Right lobe of liver (tissue), 4 donors: ENCODE data around the gene MICOS13.

ENCODE experiments used
- POLR2A ChIP-seq: fragments of 450-650 bp; IDR thresholded peaks from one replicate; pipeline ENCODE4 v1.6.1; 2017; ENCODE audit warnings: antibody characterized with exemption, mild to moderate bottlenecking
- TF ChIP-seq, protein P1 (sequence below), 4 donors: fragments of 200-600 bp in 3 of 4; fragments of 450-650 bp in 1 of 4; IDR thresholded peaks; one replicate each; pipeline versions ENCODE4 v1.5.1 to v1.8.0; 2016 to 2022; ENCODE audit warnings: antibody characterized with exemption in 4 of 4, mild to moderate bottlenecking in 2 of 4
- donor health status: DM: no; HTN: no; CAD: no.
- donor health status: DM: no; HTN: no; CAD: no.
- donor health status: DM: no; HTN: yes; CAD: no.

DNA sequence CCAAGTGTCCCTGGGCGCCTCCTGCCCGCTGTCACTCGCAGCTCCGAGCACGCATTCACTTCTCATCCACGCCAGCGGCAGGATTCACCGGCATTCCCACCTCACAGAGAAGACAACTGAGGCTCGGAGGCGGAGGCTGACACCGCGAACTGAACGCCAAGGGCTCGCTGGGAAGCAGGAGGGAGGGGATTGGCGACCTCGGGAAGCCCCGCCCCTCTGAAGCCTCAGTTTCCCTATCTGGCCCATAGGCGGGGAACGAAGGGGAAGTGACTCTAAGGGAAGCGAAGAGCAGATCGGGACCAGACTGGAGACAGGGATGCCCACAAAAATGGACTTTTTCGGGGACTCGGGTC is 256 bp downstream of the MICOS13 start:
- TF ChIP-seq, protein P1, sequence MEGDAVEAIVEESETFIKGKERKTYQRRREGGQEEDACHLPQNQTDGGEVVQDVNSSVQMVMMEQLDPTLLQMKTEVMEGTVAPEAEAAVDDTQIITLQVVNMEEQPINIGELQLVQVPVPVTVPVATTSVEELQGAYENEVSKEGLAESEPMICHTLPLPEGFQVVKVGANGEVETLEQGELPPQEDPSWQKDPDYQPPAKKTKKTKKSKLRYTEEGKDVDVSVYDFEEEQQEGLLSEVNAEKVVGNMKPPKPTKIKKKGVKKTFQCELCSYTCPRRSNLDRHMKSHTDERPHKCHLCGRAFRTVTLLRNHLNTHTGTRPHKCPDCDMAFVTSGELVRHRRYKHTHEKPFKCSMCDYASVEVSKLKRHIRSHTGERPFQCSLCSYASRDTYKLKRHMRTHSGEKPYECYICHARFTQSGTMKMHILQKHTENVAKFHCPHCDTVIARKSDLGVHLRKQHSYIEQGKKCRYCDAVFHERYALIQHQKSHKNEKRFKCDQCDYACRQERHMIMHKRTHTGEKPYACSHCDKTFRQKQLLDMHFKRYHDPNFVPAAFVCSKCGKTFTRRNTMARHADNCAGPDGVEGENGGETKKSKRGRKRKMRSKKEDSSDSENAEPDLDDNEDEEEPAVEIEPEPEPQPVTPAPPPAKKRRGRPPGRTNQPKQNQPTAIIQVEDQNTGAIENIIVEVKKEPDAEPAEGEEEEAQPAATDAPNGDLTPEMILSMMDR (IDR thresholded peaks at IDR 0.05): no peak
- TF ChIP-seq POLR2A: no peak
